Ascending aorta (tissue), 2 donors: ENCODE measurements around the gene SLC36A2. TPM values are rescaled to one million over a fixed set of nuclear protein-coding genes. Genes with fewer than 3 reads are reported as not detected.

ENCODE experiments used
- DNase-seq, 2 donors: peaks; one replicate each; pipeline ENCODE4 v3.0.0-alpha.2; 2019; ENCODE audit warnings: low spot score in 2 of 2
- H3K27ac ChIP-seq, 2 donors: fragments of 200-600 bp; sonication (generic); one replicate each; pipeline ENCODE4 v1.5.1; 2016 to 2017; ENCODE audit warnings: mild to moderate bottlenecking in 1 of 2
- H3K27me3 ChIP-seq: fragments of 200-600 bp; sonication (generic); one replicate; pipeline ENCODE4 v1.5.1; 2017
- H3K36me3 ChIP-seq, 2 donors: fragments of 200-600 bp; sonication (generic); one replicate each; pipeline ENCODE4 v1.5.1; 2016
- H3K4me1 ChIP-seq, 2 donors: fragments of 200-600 bp; sonication (generic); one replicate each; pipeline ENCODE4 v1.5.1; 2016 to 2017; ENCODE audit warnings: mild to moderate bottlenecking in 1 of 2
- H3K4me3 ChIP-seq, 2 donors: fragments of 200-600 bp; sonication (generic); one replicate each; pipeline ENCODE4 v1.5.1; 2016 to 2017; ENCODE audit warnings: mild to moderate bottlenecking in 1 of 2
- H3K9me3 ChIP-seq, 2 donors: fragments of 200-600 bp; sonication (generic); one replicate each; pipeline ENCODE4 v1.5.1; 2016
- CTCF ChIP-seq, 3 experiments: fragments of 200-600 bp in 2 of 3; fragments of 450-650 bp in 1 of 3; sonication (generic) in 2 of 3; IDR thresholded peaks; one replicate each; pipeline ENCODE4 v1.5.1; 2016 to 2019; ENCODE audit warnings: antibody characterized with exemption in 3 of 3, mild to moderate bottlenecking in 1 of 3, moderate library complexity in 1 of 3
- intact Hi-C: fragments of 100-400 bp; cut with DNase I; formaldehyde crosslinking; loops from one replicate; pipeline ENCODE4 v1.15.1; 2023
- total RNA-seq: library from RNA; depleted of rRNA; stranded (reverse); fragments of >200 nt; gene quantifications from one replicate; pipeline ENCODE4 v1.1.0, GENCODE V29; 2016

Gene SLC36A2
- total RNA-seq, 1 donor from 2014 or later = 0.75 TPM

- intact Hi-C loops = no loop called here
- Histone ChIP-seq H3K9me3 (peaks cover 0 to 6% of the 10 kb centered on the region in 2 donors), H3K36me3 (no peaks in the 10 kb centered on the region), H3K4me1 (no peaks in the 10 kb centered on the region), H3K27ac (no peak overlapping the region), H3K27me3 (no peaks in the 10 kb centered on the region), H3K4me3 (no peak overlapping the region)
- no peak for DNase-seq
- no peak for TF ChIP-seq CTCF (IDR thresholded peaks at IDR 0.05)
Measured at GRCh38 chr5:151357792-151358191, 10.4 kb upstream of the SLC36A2 start.

GRCh38 chr5:151357097-151357496 is 9.7 kb upstream of the SLC36A2 start:
- TF ChIP-seq CTCF (IDR thresholded peaks at IDR 0.05) = no peak

GRCh38 chr5:151351671-151352070 is 4.3 kb upstream of the SLC36A2 start:
- intact Hi-C loops = no loop called here
- H3K36me3 ChIP-seq = no peaks in the 10 kb centered on the region
- no peak overlapping the region for H3K4me3 ChIP-seq
- H3K9me3 ChIP-seq = no peaks in the 10 kb centered on the region
- TF ChIP-seq CTCF (IDR thresholded peaks at IDR 0.05) = no peak
- no peak for DNase-seq
- H3K27ac ChIP-seq = no peak overlapping the region
- no peaks in the 10 kb centered on the region for H3K4me1 ChIP-seq
- H3K27me3 ChIP-seq = no peaks in the 10 kb centered on the region

More at GRCh38 chr5:151357097-151357496, 9.7 kb upstream of the SLC36A2 start:
- Histone ChIP-seq H3K4me3 (no peak overlapping the region), H3K27ac (no peak overlapping the region), H3K9me3 (peaks cover 0 to 2% of the 10 kb centered on the region in 2 donors), H3K27me3 (no peaks in the 10 kb centered on the region), H3K36me3 (no peaks in the 10 kb centered on the region), H3K4me1 (no peaks in the 10 kb centered on the region)
- DNase-seq = no peak
- intact Hi-C loops = no loop called here

GRCh38 chr5:151348789-151349188 is 1.4 kb upstream of the SLC36A2 start:
- no peak for TF ChIP-seq CTCF (IDR thresholded peaks at IDR 0.05)
- no peaks in the 10 kb centered on the region for H3K4me1 ChIP-seq
- intact Hi-C loops = no loop called here
- no peaks in the 10 kb centered on the region for H3K36me3 ChIP-seq
- H3K27ac ChIP-seq = no peak overlapping the region
- no peak for DNase-seq
- no peaks in the 10 kb centered on the region for H3K27me3 ChIP-seq
- no peak overlapping the region for H3K4me3 ChIP-seq
- no peaks in the 10 kb centered on the region for H3K9me3 ChIP-seq

GRCh38 chr5:151345808-151346478 is 1.4 kb downstream of the SLC36A2 start:
- no peak for DNase-seq
- no peaks in the 10 kb centered on the region for H3K36me3 ChIP-seq

More at GRCh38 chr5:151345808-151346478, 1.4 kb downstream of the SLC36A2 start:
- Histone ChIP-seq H3K27me3 (no peaks in the 10 kb centered on the region), H3K4me3 (no peak overlapping the region), H3K27ac (no peak overlapping the region), H3K4me1 (no peaks in the 10 kb centered on the region), H3K9me3 (no peaks in the 10 kb centered on the region)
- TF ChIP-seq CTCF (IDR thresholded peaks at IDR 0.05) = no peak
- intact Hi-C loops = no loop called here
